ENCODE results near the gene TARBP1. TPM values are rescaled to one million over a fixed set of nuclear protein-coding genes. Genes with fewer than 3 reads are reported as not detected.
A peak's percentile ranks its signal among the peaks of the same experiment; 100 is the strongest.

TARBP1 gene
- total RNA-seq, 2 experiments from 2014 or later = 53.9 to 61.3 TPM

GRCh38 chr1:234525099-234525799 lies 46.3 kb upstream of the TARBP1 start:
- no peak for ATAC-seq
- intact Hi-C loops (cut with micrococcal nuclease) = no loop called here
- no peak for TF ChIP-seq CTCF (IDR thresholded peaks at IDR 0.05)
- POLR2A ChIA-PET = no interaction called here
- Mint-ChIP-seq H3K36me3 (ENCODE audit: low read depth) (no peaks in the 10 kb centered on the region), H3K9me3 (no peaks in the 10 kb centered on the region), H3K27me3 (peaks cover 14% of the 10 kb centered on the region), H3K4me3 (no peak overlapping the region), H3K4me1 (ENCODE audit: low read depth) (peaks cover 24% of the 10 kb centered on the region), H3K27ac (no peak overlapping the region)
- CTCF ChIA-PET = interaction anchor here (1.0 to 1.5 kb wide), 2 partner anchors 14 to 25 kb away, joined by 5 read pairs; no protein-coding TSS in a partner anchor
- DNase-seq = no peak

- H3K27ac Mint-ChIP-seq = peak overlapping the region; percentile 62
- H3K27me3 Mint-ChIP-seq = peaks cover 10% of the 10 kb centered on the region
- POLR2A ChIA-PET = interaction anchor here (1.5 kb wide), 1 partner anchor 16 kb away, joined by 4 read pairs; no protein-coding TSS in a partner anchor
- no peak overlapping the region for H3K4me3 Mint-ChIP-seq
- peaks cover 27% of the 10 kb centered on the region for H3K4me1 Mint-ChIP-seq (ENCODE audit: low read depth)
- intact Hi-C loops (cut with micrococcal nuclease) = no loop called here
- TF ChIP-seq CTCF (IDR thresholded peaks at IDR 0.05) = no peak
- DNase-seq (no peak), ATAC-seq (no peak)
- no peaks in the 10 kb centered on the region for H3K9me3 Mint-ChIP-seq
- CTCF ChIA-PET = interaction anchor here (0.9 to 2.1 kb wide), 3 partner anchors 9 to 23 kb away, joined by 3 to 6 read pairs (median 5); no protein-coding TSS in a partner anchor
- no peaks in the 10 kb centered on the region for H3K36me3 Mint-ChIP-seq (ENCODE audit: low read depth)
Measured at GRCh38 chr1:234521836-234522235, 42.9 kb upstream of the TARBP1 start.

- Mint-ChIP-seq H3K36me3 (ENCODE audit: low read depth) (no peaks in the 10 kb centered on the region), H3K4me1 (ENCODE audit: low read depth) (peaks cover 27% of the 10 kb centered on the region), H3K4me3 (no peak overlapping the region), H3K27me3 (peaks cover 5% of the 10 kb centered on the region), H3K27ac (peak overlapping the region; percentile 62), H3K9me3 (no peaks in the 10 kb centered on the region)
- ChIA-PET POLR2A (interaction anchor here (0.7 to 1.5 kb wide), 3 partner anchors 16 to 43 kb away, joined by 3 to 5 read pairs (median 4); partner anchors contain the start of gene TARBP1), CTCF (interaction anchor here (0.9 to 2.1 kb wide), 3 partner anchors 9 to 22 kb away, joined by 3 to 6 read pairs (median 5); no protein-coding TSS in a partner anchor)
- DNase-seq = no peak
- TF ChIP-seq CTCF (IDR thresholded peaks at IDR 0.05) = no peak
- ATAC-seq = no peak
- intact Hi-C loops (cut with micrococcal nuclease) = no loop called here
Measured at GRCh38 chr1:234520908-234521817, 42.2 kb upstream of the TARBP1 start.

GRCh38 chr1:234519506-234519905 lies 40.5 kb upstream of the TARBP1 start:
- Mint-ChIP-seq H3K9me3 (no peaks in the 10 kb centered on the region), H3K27me3 (no peaks in the 10 kb centered on the region), H3K36me3 (ENCODE audit: low read depth) (no peaks in the 10 kb centered on the region), H3K27ac (peak overlapping the region; percentile 17), H3K4me1 (ENCODE audit: low read depth) (peaks cover 33% of the 10 kb centered on the region), H3K4me3 (no peak overlapping the region)
- ChIA-PET POLR2A (interaction anchor here (1.1 to 2.2 kb wide), 2 partner anchors 9 to 11 kb away, joined by 6 to 8 read pairs; no protein-coding TSS in a partner anchor), CTCF (interaction anchor here (1.3 to 2.1 kb wide), 4 partner anchors 10 to 564 kb away, joined by 3 to 5 read pairs (median 4); no protein-coding TSS in a partner anchor)
- intact Hi-C loops (cut with micrococcal nuclease) = no loop called here
- no peak for ATAC-seq
- TF ChIP-seq CTCF (IDR thresholded peaks at IDR 0.05) = no peak
- no peak for DNase-seq

All from activated CD8-positive, alpha-beta T cell treated with anti-CD3 and anti-CD28 coated beads for 36 hours (primary cell).